GM12878 (cell line): ENCODE data around the gene ZSCAN10. TPM values are rescaled to one million over a fixed set of nuclear protein-coding genes. Genes with fewer than 3 reads are reported as not detected.

ENCODE experiments used
- ATAC-seq: fragments of 200-7000 bp; cut with Tn5 transposase; 3 replicates; pipeline ENCODE4 v1.9.1; 2020; ENCODE audit warnings: mild to moderate bottlenecking, moderate library complexity
- BruUV-seq: library from RNA; stranded (reverse); fragments of 400-500 nt; replicated peaks from 2 replicates; lab custom pipeline; 2021; lab: Mats Ljungman, UMichigan
- CTCF ChIA-PET: fragments of 300-600 bp; sonication (Branson Sonifier 250); formaldehyde crosslinking; extraction: SDS; loops from one replicate; lab custom pipeline; 2021; ENCODE audit warnings: inconsistent platforms; lab: Yijun Ruan, JAX
- POLR2A ChIA-PET: fragments of 350-600 bp; formaldehyde crosslinking; extraction: SDS; loops from one replicate; lab custom pipeline; 2021; ENCODE audit warnings: inconsistent platforms; lab: Charles Lee
- RAD21 ChIA-PET: fragments of 300-600 bp; sonication (Branson Sonifier 250); formaldehyde crosslinking; loops from one replicate; lab custom pipeline; 2023; ENCODE audit warnings: antibody characterized with exemption; ENCODE audit not compliant: unreplicated experiment; lab: Charles Lee
- SMC1A ChIA-PET: fragments of 300-600 bp; sonication (Branson Sonifier 250); formaldehyde crosslinking; loops from one replicate; lab custom pipeline; 2023; ENCODE audit not compliant: unreplicated experiment, uncharacterized antibody; lab: Charles Lee
- DNase-seq: peaks from one replicate; pipeline ENCODE4 v3.0.0-alpha.2; 2011; ENCODE audit warnings: low read depth, low spot score
- FAIRE-seq: peaks from 3 replicates; lab custom pipeline; 2011; peaks lifted over from hg19 to GRCh38; lab: Jason Lieb, UNC
- H2AFZ ChIP-seq: 2 replicates; pipeline ENCODE4 v1.6.0; 2011; ENCODE audit warnings: low read depth, low read length, control low read depth; ENCODE audit not compliant: control insufficient read depth
- H3K27ac ChIP-seq: 2 replicates; pipeline ENCODE4 v1.5.1; 2011; ENCODE audit warnings: control low read depth; ENCODE audit not compliant: control insufficient read depth, insufficient read depth
- H3K27me3 ChIP-seq, 2 experiments: replicated peaks in 1 of 2; 2 replicates each; pipeline versions ENCODE4 v1.6.0 to v1.6.1; 2011; ENCODE audit warnings: low read length in 1 of 2; ENCODE audit not compliant: control insufficient read depth in 2 of 2, insufficient read depth in 2 of 2
- H3K36me3 ChIP-seq, 2 experiments: 2 replicates each; pipeline ENCODE4 v1.5.1; 2011; ENCODE audit warnings: low read length in 1 of 2; ENCODE audit not compliant: control insufficient read depth in 2 of 2, insufficient read depth in 2 of 2
- H3K4me1 ChIP-seq: 2 replicates; pipeline ENCODE4 v1.6.1; 2011; ENCODE audit warnings: mild to moderate bottlenecking, low read length, moderate library complexity, mixed read lengths; ENCODE audit not compliant: control insufficient read depth, insufficient read depth
- H3K4me2 ChIP-seq: 2 replicates; pipeline ENCODE4 v1.6.0; 2011; ENCODE audit warnings: control low read depth; ENCODE audit not compliant: control insufficient read depth, insufficient read depth
- H3K4me3 ChIP-seq: fragments of 200-600 bp; sonication (generic); 2 replicates; pipeline ENCODE4 v1.5.1; 2016
- H3K79me2 ChIP-seq: 2 replicates; pipeline ENCODE4 v1.6.0; 2011; ENCODE audit warnings: low read length; ENCODE audit not compliant: control insufficient read depth, insufficient read depth
- H3K9ac ChIP-seq: 2 replicates; pipeline ENCODE4 v1.8.0; 2011; ENCODE audit warnings: low read length, control low read depth, mixed read lengths; ENCODE audit not compliant: control insufficient read depth, insufficient read depth
- H3K9me3 ChIP-seq: replicated peaks from 3 replicates; pipeline ENCODE4 v1.5.1; 2011; ENCODE audit warnings: mild to moderate bottlenecking, low read length; ENCODE audit not compliant: control insufficient read depth, insufficient read depth
- H4K20me1 ChIP-seq: 2 replicates; pipeline ENCODE4 v1.6.0; 2011; ENCODE audit not compliant: control insufficient read depth, insufficient read depth
- BCL11A ChIP-seq: IDR thresholded peaks from 2 replicates; pipeline ENCODE4 v1.6.1; 2011; ENCODE audit warnings: low read depth, low read length
- BRCA1 ChIP-seq: IDR thresholded peaks from 2 replicates; pipeline ENCODE4 v1.6.1; 2011; ENCODE audit warnings: low read depth, low read length, improper control_type of control experiment
- DPF2 ChIP-seq: fragments of 450-650 bp; IDR thresholded peaks from 2 replicates; pipeline ENCODE4 v1.6.1; 2017; ENCODE audit warnings: mild to moderate bottlenecking
- FOXM1 ChIP-seq: IDR thresholded peaks from 2 replicates; pipeline ENCODE4 v1.6.1; 2012; ENCODE audit warnings: low read depth, mild to moderate bottlenecking, inconsistent platforms, low read length, moderate library complexity
- IRF4 ChIP-seq: IDR thresholded peaks from 2 replicates; pipeline ENCODE4 v1.6.1; 2011; ENCODE audit warnings: low read depth, low read length
- KAT2A ChIP-seq: conservative IDR thresholded peaks from 2 replicates; pipeline ENCODE4 v1.6.1; 2011; ENCODE audit warnings: low read depth, low read length; ENCODE audit not compliant: control insufficient read depth
- MEF2B ChIP-seq: fragments of 450-650 bp; IDR thresholded peaks from 2 replicates; pipeline ENCODE4 v1.6.1; 2018; ENCODE audit warnings: mild to moderate bottlenecking, moderate library complexity; ENCODE audit not compliant: partially characterized antibody, poor library complexity, severe bottlenecking
- MYC ChIP-seq: IDR thresholded peaks from 2 replicates; pipeline ENCODE4 v1.6.1; 2011; ENCODE audit warnings: mild to moderate bottlenecking, low read length, moderate library complexity, inconsistent platforms; ENCODE audit not compliant: insufficient read depth, insufficient replicate concordance, insufficient read length, severe bottlenecking
- PAX8 ChIP-seq: fragments of 450-650 bp; IDR thresholded peaks from 2 replicates; pipeline ENCODE4 v1.6.1; 2017; ENCODE audit warnings: mild to moderate bottlenecking, moderate library complexity
- POU2F2 ChIP-seq: IDR thresholded peaks from 3 replicates; pipeline ENCODE4 v1.6.1; 2011; ENCODE audit warnings: low read depth, mild to moderate bottlenecking, low read length, borderline replicate concordance
- SMAD5 ChIP-seq: IDR thresholded peaks from 2 replicates; pipeline ENCODE4 v1.6.1; 2016; ENCODE audit warnings: antibody characterized with exemption, low read depth
- SMC3 ChIP-seq: IDR thresholded peaks from 2 replicates; pipeline ENCODE4 v1.6.1; 2011; ENCODE audit warnings: low read length, improper control_type of control experiment, borderline replicate concordance
- WRNIP1 ChIP-seq: IDR thresholded peaks from 2 replicates; pipeline ENCODE4 v1.6.1; 2011; ENCODE audit warnings: low read depth, low read length, improper control_type of control experiment, borderline replicate concordance
- ZNF217 ChIP-seq: fragments of 450-650 bp; IDR thresholded peaks from 2 replicates; pipeline ENCODE4 v1.6.1; 2017; ENCODE audit warnings: antibody characterized with exemption, mild to moderate bottlenecking
- ZNF24 ChIP-seq: fragments of 450-650 bp; IDR thresholded peaks from 2 replicates; pipeline ENCODE4 v1.6.1; 2017; ENCODE audit warnings: antibody characterized with exemption, mild to moderate bottlenecking
- ZZZ3 ChIP-seq: IDR thresholded peaks from 2 replicates; pipeline ENCODE4 v1.6.1; 2011; ENCODE audit warnings: low read depth; ENCODE audit not compliant: control insufficient read depth, insufficient read length
- WGBS: methylation state at CpG from one replicate; pipeline ENCODE4 v1.1.6; 2016; ENCODE audit warnings: low lambda C conversion rate; ENCODE audit not compliant: insufficient replicate concordance, insufficient coverage; ENCODE audit errors: missing lambda C conversion rate; 5-methylcytosine and 5-hydroxymethylcytosine counted together
- in situ Hi-C: fragments of 300-500 bp; cut with MboI; formaldehyde crosslinking; loops from 9 replicates; pipeline ENCODE4 v1.14.3; 2018; ENCODE audit warnings: mixed read lengths
- intact Hi-C: fragments of 100-400 bp; cut with micrococcal nuclease; formaldehyde crosslinking; loops from one replicate; pipeline ENCODE4 v1.14.2; 2022; ENCODE audit not compliant: unreplicated experiment
- polyA plus RNA-seq, 11 experiments: library from polyadenylated mRNA; depleted of rRNA in 4 of 11; unstranded in 6 of 11; stranded (reverse) in 5 of 11; fragments of >200 nt; fragmentation: Nextera tagmentation in 4 of 11; fragmentation: Illumina TruSeq in 1 of 11; extraction: Ambion mirVana in 4 of 11; extraction: Trizol in 1 of 11; gene quantifications; 1 replicate in 1 of 11; 2 replicates in 10 of 11; pipeline versions ENCODE4 v1.2.1 to v1.2.3, GENCODE V29; 2011 to 2016; ENCODE audit warnings: inconsistent platforms in 2 of 11, missing spikeins in 2 of 11, low read depth in 1 of 11
- total RNA-seq, 4 experiments: library from RNA; depleted of rRNA in 3 of 4; stranded (reverse); fragments of >200 nt in 3 of 4; fragmentation: Illumina TruSeq in 1 of 4; extraction: Trizol in 1 of 4; gene quantifications; 2 replicates each; pipeline versions ENCODE4 v1.2.1 to v1.2.3, GENCODE V29; 2013 to 2021
- TF ChIP-seq, protein P1 (sequence below): IDR thresholded peaks from 2 replicates; pipeline ENCODE4 v1.6.1; 2012; ENCODE audit warnings: mild to moderate bottlenecking, low read depth, low read length
- TF ChIP-seq, protein P2 (sequence below): IDR thresholded peaks from 2 replicates; pipeline ENCODE4 v1.6.1; 2011; ENCODE audit warnings: low read depth, mild to moderate bottlenecking, low read length, moderate library complexity, borderline replicate concordance; ENCODE audit errors: extremely low read depth

ZSCAN10 gene
- total and polyA plus RNA-seq, 10 of the 15 experiments (the other 5 are each of a cell fraction or from before 2014, with no cell fraction given), result 0.06 to 0.33 TPM; not detected in 8

DNA sequence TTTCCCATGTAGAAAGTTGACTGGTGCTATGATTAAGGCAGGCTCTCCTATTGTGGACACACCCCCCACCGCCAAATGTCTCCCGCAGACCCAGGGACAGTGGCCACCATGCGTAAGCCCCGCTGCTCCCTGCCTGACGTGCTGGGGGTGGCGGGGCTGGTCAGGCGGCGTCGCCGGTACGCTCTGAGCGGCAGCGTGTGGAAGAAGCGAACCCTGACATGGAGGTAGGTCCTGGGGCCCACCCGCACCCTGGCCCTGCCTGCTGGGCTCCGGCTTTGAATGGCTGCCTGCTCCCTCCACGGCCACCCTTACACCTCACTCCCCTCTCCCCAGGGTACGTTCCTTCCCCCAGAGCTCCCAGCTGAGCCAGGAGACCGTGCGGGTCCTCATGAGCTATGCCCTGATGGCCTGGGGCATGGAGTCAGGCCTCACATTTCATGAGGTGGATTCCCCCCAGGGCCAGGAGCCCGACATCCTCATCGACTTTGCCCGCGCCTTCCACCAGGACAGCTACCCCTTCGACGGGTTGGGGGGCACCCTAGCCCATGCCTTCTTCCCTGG, 49.1 kb downstream of the ZSCAN10 start (continued):
- TF ChIP-seq, protein P1, sequence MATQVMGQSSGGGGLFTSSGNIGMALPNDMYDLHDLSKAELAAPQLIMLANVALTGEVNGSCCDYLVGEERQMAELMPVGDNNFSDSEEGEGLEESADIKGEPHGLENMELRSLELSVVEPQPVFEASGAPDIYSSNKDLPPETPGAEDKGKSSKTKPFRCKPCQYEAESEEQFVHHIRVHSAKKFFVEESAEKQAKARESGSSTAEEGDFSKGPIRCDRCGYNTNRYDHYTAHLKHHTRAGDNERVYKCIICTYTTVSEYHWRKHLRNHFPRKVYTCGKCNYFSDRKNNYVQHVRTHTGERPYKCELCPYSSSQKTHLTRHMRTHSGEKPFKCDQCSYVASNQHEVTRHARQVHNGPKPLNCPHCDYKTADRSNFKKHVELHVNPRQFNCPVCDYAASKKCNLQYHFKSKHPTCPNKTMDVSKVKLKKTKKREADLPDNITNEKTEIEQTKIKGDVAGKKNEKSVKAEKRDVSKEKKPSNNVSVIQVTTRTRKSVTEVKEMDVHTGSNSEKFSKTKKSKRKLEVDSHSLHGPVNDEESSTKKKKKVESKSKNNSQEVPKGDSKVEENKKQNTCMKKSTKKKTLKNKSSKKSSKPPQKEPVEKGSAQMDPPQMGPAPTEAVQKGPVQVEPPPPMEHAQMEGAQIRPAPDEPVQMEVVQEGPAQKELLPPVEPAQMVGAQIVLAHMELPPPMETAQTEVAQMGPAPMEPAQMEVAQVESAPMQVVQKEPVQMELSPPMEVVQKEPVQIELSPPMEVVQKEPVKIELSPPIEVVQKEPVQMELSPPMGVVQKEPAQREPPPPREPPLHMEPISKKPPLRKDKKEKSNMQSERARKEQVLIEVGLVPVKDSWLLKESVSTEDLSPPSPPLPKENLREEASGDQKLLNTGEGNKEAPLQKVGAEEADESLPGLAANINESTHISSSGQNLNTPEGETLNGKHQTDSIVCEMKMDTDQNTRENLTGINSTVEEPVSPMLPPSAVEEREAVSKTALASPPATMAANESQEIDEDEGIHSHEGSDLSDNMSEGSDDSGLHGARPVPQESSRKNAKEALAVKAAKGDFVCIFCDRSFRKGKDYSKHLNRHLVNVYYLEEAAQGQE, result no peak
- no peak for TF ChIP-seq ZZZ3
- no peak for TF ChIP-seq ZNF24

DNA sequence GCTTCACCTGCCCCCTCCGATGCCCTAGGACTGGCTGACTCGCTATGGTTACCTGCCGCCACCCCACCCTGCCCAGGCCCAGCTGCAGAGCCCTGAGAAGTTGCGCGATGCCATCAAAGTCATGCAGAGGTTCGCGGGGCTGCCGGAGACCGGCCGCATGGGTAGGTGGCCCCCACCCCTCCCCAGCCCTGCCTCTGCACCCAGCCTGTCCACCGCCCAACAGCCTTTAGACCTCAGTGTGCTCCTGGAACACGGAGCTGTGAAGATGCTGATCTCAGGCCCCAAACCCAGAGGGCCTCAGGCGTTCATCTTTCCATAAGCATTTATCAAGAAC, 51.7 kb downstream of the ZSCAN10 start:
- BruUV-seq, result no TSS peak
- in situ Hi-C loops, result no loop called here
- ATAC-seq (no peak), FAIRE-seq (no peak)
- no peaks in the 10 kb centered on the region for H3K79me2 ChIP-seq
- no peak for TF ChIP-seq KAT2A
- TF ChIP-seq, protein P2, sequence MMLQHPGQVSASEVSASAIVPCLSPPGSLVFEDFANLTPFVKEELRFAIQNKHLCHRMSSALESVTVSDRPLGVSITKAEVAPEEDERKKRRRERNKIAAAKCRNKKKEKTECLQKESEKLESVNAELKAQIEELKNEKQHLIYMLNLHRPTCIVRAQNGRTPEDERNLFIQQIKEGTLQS, result no peak
- TF ChIP-seq BRCA1, result no peak
- TF ChIP-seq IRF4, result no peak
- no peak for TF ChIP-seq BCL11A
- no peak for TF ChIP-seq POU2F2
- no peak for TF ChIP-seq WRNIP1
- TF ChIP-seq SMAD5, result no peak
- TF ChIP-seq MEF2B, result no peak
- no peak for TF ChIP-seq DPF2
- no peak for TF ChIP-seq FOXM1
- no peak for TF ChIP-seq MYC
- no peak for TF ChIP-seq SMC3
- TF ChIP-seq PAX8, result no peak
- no peak for TF ChIP-seq ZNF217
- TF ChIP-seq, all 136 proteins: peak for 0
- intact Hi-C loops, result no loop called here
- ChIA-PET POLR2A (interaction anchor here (0.7 kb wide), 1 partner anchor 24 kb away, joined by 3 read pairs; no protein-coding TSS in a partner anchor), RAD21 (interaction anchor here (0.7 to 1.2 kb wide), 2 partner anchors 14 to 212 kb away, joined by 3 to 4 read pairs; no protein-coding TSS in a partner anchor), CTCF (interaction anchor here (1.2 to 5.6 kb wide), 5 partner anchors 12 to 103 kb away, joined by 3 to 28 read pairs (median 18); no protein-coding TSS in a partner anchor), SMC1A (interaction anchor here (1.1 kb wide), 1 partner anchor 12 kb away, joined by 4 read pairs; no protein-coding TSS in a partner anchor)
- DNase-seq, result no peak
- H3K36me3 ChIP-seq, result no peaks in the 10 kb centered on the region
- no peaks in the 10 kb centered on the region; a peak in 2 of 4 replicates for H3K27me3 ChIP-seq
- no peaks in the 10 kb centered on the region for H3K9me3 ChIP-seq
- peaks cover 2% of the 10 kb centered on the region; the same call in 1 of the 2 replicates for H3K4me1 ChIP-seq
- WGBS, result 56% methylated on average over 6 of the region's 13 CpGs
- no peak overlapping the region for H3K27ac ChIP-seq
- no peak overlapping the region for H3K9ac ChIP-seq
- H2AFZ ChIP-seq, result no peak overlapping the region
- no peak overlapping the region for H3K4me2 ChIP-seq
- H4K20me1 ChIP-seq, result no peaks in the 10 kb centered on the region
- no peak overlapping the region for H3K4me3 ChIP-seq
